MM.1S (cell line): Measurements from ENCODE around the gene NCAPH2.

Experiments used
- DNase-seq: peaks from one replicate; pipeline ENCODE4 v3.0.0-alpha.2; 2015
- H2AFZ ChIP-seq: fragments of 300-600 bp; sonication (generic); 2 replicates; pipeline ENCODE4 v1.6.0; 2016; ENCODE audit warnings: antibody characterized with exemption, low read length
- H3F3A ChIP-seq: fragments of 300-600 bp; sonication (generic); 2 replicates; pipeline ENCODE4 v1.6.1; 2016; ENCODE audit warnings: mild to moderate bottlenecking, antibody characterized with exemption, low read length, moderate library complexity, mixed read lengths; ENCODE audit not compliant: insufficient read depth
- H3K27ac ChIP-seq: fragments of 300-600 bp; sonication (generic); 2 replicates; pipeline ENCODE4 v1.5.1; 2016; ENCODE audit warnings: mild to moderate bottlenecking, low read length
- H3K27me3 ChIP-seq: fragments of 300-600 bp; sonication (generic); replicated peaks from 2 replicates; pipeline ENCODE4 v1.6.0; 2016; ENCODE audit warnings: low read length; ENCODE audit not compliant: insufficient read depth
- H3K36me3 ChIP-seq: fragments of 300-600 bp; sonication (generic); replicated peaks from 2 replicates; pipeline ENCODE4 v1.6.1; 2016; ENCODE audit warnings: mild to moderate bottlenecking, low read length, mixed read lengths; ENCODE audit not compliant: insufficient read depth
- H3K4me1 ChIP-seq: fragments of 300-600 bp; sonication (generic); 2 replicates; pipeline ENCODE4 v1.6.1; 2016; ENCODE audit warnings: low read length, mixed read lengths
- H3K4me2 ChIP-seq: fragments of 300-600 bp; sonication (generic); 2 replicates; pipeline ENCODE4 v1.6.0; 2016; ENCODE audit warnings: low read depth, low read length
- H3K4me3 ChIP-seq: fragments of 300-600 bp; sonication (generic); 2 replicates; pipeline ENCODE4 v1.5.1; 2016; ENCODE audit warnings: low read length, mixed read lengths
- H3K79me2 ChIP-seq: fragments of 300-600 bp; sonication (generic); 2 replicates; pipeline ENCODE4 v1.6.1; 2016; ENCODE audit warnings: mixed run types, low read length, mixed read lengths
- H3K9ac ChIP-seq: fragments of 300-600 bp; sonication (generic); 2 replicates; pipeline ENCODE4 v1.6.1; 2016; ENCODE audit warnings: low read length, mixed read lengths
- H3K9me2 ChIP-seq: fragments of 300-600 bp; sonication (generic); replicated peaks from 2 replicates; pipeline ENCODE4 v1.6.1; 2016; ENCODE audit warnings: mild to moderate bottlenecking, low read length, mixed read lengths; ENCODE audit not compliant: insufficient read depth
- H3K9me3 ChIP-seq: fragments of 300-600 bp; sonication (generic); replicated peaks from 2 replicates; pipeline ENCODE4 v1.6.1; 2016; ENCODE audit warnings: mild to moderate bottlenecking, low read length, mixed read lengths; ENCODE audit not compliant: insufficient read depth
- H4K20me1 ChIP-seq: fragments of 300-600 bp; sonication (generic); 2 replicates; pipeline ENCODE4 v1.6.1; 2016; ENCODE audit warnings: mild to moderate bottlenecking, low read length, moderate library complexity, mixed read lengths; ENCODE audit not compliant: insufficient read depth
- EZH2 ChIP-seq: fragments of 300-600 bp; sonication (generic); optimal IDR thresholded peaks from 2 replicates; pipeline ENCODE3; 2017; ENCODE audit warnings: low read depth, mild to moderate bottlenecking, antibody characterized with exemption, low read length, mixed read lengths
- EZH2phosphoT487 ChIP-seq: fragments of 300-600 bp; sonication (generic); IDR thresholded peaks from 2 replicates; pipeline ENCODE4 v1.6.1; 2018; ENCODE audit warnings: antibody characterized with exemption, low read length
- TF ChIP-seq, protein P1 (sequence below): fragments of 300-600 bp; sonication (generic); IDR thresholded peaks from 2 replicates; pipeline ENCODE4 v1.5.1; 2016; ENCODE audit warnings: antibody characterized with exemption, low read length, mixed read lengths

Gene NCAPH2

DNA sequence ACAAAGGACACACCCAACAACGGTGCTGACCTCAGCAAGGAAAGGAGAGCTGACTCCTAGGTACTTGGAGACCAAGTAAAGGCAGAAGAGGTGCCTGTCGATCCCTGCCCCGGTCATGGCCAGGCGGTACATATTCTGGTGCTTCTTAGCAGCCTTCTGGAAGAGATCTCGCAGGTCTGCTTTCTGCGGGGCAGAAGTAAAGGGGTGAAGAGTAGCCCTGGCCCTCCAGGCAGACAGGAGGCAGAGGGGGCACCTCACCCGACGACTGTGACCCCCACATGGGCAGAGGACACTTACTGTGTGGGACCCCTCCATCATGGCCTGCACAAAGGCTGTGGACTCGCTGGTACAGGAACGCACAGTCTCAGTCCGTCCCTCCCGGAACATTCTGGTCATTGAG is 62.8 kb downstream of the NCAPH2 start:
- H3K9me2 ChIP-seq = no peaks in the 10 kb centered on the region
- H2AFZ ChIP-seq = no peak overlapping the region
- TF ChIP-seq EZH2 = no peak
- TF ChIP-seq EZH2phosphoT487 = no peak
- TF ChIP-seq, protein P1, sequence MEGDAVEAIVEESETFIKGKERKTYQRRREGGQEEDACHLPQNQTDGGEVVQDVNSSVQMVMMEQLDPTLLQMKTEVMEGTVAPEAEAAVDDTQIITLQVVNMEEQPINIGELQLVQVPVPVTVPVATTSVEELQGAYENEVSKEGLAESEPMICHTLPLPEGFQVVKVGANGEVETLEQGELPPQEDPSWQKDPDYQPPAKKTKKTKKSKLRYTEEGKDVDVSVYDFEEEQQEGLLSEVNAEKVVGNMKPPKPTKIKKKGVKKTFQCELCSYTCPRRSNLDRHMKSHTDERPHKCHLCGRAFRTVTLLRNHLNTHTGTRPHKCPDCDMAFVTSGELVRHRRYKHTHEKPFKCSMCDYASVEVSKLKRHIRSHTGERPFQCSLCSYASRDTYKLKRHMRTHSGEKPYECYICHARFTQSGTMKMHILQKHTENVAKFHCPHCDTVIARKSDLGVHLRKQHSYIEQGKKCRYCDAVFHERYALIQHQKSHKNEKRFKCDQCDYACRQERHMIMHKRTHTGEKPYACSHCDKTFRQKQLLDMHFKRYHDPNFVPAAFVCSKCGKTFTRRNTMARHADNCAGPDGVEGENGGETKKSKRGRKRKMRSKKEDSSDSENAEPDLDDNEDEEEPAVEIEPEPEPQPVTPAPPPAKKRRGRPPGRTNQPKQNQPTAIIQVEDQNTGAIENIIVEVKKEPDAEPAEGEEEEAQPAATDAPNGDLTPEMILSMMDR = no peak
- H3K36me3 ChIP-seq = no peaks in the 10 kb centered on the region
- no peak overlapping the region for H3K4me3 ChIP-seq
- no peaks in the 10 kb centered on the region for H3K27me3 ChIP-seq
- H3K4me1 ChIP-seq = no peaks in the 10 kb centered on the region
- no peak overlapping the region for H3K4me2 ChIP-seq
- H3F3A ChIP-seq = no peaks in the 10 kb centered on the region
- no peak overlapping the region for H3K9ac ChIP-seq
- no peaks in the 10 kb centered on the region for H3K9me3 ChIP-seq
- no peak overlapping the region for H3K27ac ChIP-seq
- H3K79me2 ChIP-seq = no peaks in the 10 kb centered on the region
- no peaks in the 10 kb centered on the region for H4K20me1 ChIP-seq
- DNase-seq = no peak

- no peak overlapping the region for H3K27ac ChIP-seq
- no peaks in the 10 kb centered on the region for H3K79me2 ChIP-seq
- TF ChIP-seq EZH2 (no peak), EZH2phosphoT487 (no peak)
- TF ChIP-seq, protein P1 = no peak
- DNase-seq = no peak
- no peaks in the 10 kb centered on the region for H3K4me1 ChIP-seq
- no peaks in the 10 kb centered on the region for H3K36me3 ChIP-seq
- H3K27me3 ChIP-seq = no peaks in the 10 kb centered on the region
- H3K4me2 ChIP-seq = no peak overlapping the region
- H2AFZ ChIP-seq = no peak overlapping the region
- H3F3A ChIP-seq = no peaks in the 10 kb centered on the region
- no peaks in the 10 kb centered on the region for H3K9me3 ChIP-seq
- H3K9me2 ChIP-seq = no peaks in the 10 kb centered on the region
- no peak overlapping the region for H3K4me3 ChIP-seq
- no peak overlapping the region for H3K9ac ChIP-seq
- H4K20me1 ChIP-seq = no peaks in the 10 kb centered on the region
These were observed 63.5 kb downstream of the NCAPH2 start for GRCh38 chr22:50571264-50572175.

DNA sequence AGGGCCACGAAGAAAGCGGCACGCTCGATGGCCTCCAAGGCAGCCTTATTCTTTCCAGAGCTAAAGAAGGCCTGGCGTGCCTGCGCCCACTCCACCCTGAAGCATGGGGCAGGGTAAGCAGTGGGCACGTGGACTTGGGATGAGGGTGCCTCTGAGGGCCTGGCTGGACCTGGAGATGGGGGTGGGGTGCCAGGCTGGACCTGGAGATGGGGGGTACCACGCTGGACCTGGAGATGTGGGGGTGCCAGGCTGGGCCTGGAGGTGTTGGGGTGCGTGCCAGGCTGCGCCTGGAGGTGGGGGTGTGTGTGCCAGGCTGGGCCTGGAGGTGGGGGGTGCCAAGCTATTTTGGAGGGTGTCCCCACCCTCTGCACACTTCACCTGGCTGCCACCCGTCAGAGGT is 64.9 kb downstream of the NCAPH2 start:
- Histone ChIP-seq H3K9ac (no peak overlapping the region), H3K79me2 (no peaks in the 10 kb centered on the region), H3K4me1 (no peaks in the 10 kb centered on the region), H3K4me3 (no peak overlapping the region), H4K20me1 (no peaks in the 10 kb centered on the region), H3F3A (no peaks in the 10 kb centered on the region), H3K27ac (no peak overlapping the region), H3K9me2 (no peaks in the 10 kb centered on the region), H3K27me3 (no peaks in the 10 kb centered on the region), H3K4me2 (no peak overlapping the region), H3K36me3 (no peaks in the 10 kb centered on the region), H2AFZ (no peak overlapping the region), H3K9me3 (no peaks in the 10 kb centered on the region)
- DNase-seq = no peak
- TF ChIP-seq EZH2 = no peak
- no peak for TF ChIP-seq EZH2phosphoT487
- TF ChIP-seq, protein P1 = no peak
